ENCODE measurements around the gene HMGXB4. TPM values are rescaled to one million over a fixed set of nuclear protein-coding genes. Genes with fewer than 3 reads are reported as not detected.
A peak's percentile ranks its signal among the peaks of the same experiment; 100 is the strongest.

The HMGXB4 gene
- polyA plus RNA-seq, 1 donor (not counting 4 experiments of a cell fraction or from before 2014, with no cell fraction given) = 22.6 TPM

GRCh38 chr22:35335936-35336781 lies 78.9 kb downstream of the HMGXB4 start:
- dilution Hi-C loops (cut with MboI; ENCODE audit: extremely low pct_ligation_motif_present, low sequenced_read_pairs) = no loop called here
- no peak overlapping the region for H3K9ac ChIP-seq (ENCODE audit: control insufficient read depth, extremely low read depth, insufficient read depth, low read length)
- FAIRE-seq (no peak), DNase-seq (ENCODE audit: low read depth, low spot score) (no peak)
- no peak overlapping the region for H3K4me2 ChIP-seq (ENCODE audit: control insufficient read depth, extremely low read depth, insufficient read depth, low read depth, low read length)
- no peaks in the 10 kb centered on the region for H3K27me3 ChIP-seq (ENCODE audit: control insufficient read depth, extremely low read depth, insufficient read depth, low read length)
- H2AFZ ChIP-seq (ENCODE audit: control insufficient read depth, low read length) = no peak overlapping the region
- no peaks in the 10 kb centered on the region for H4K20me1 ChIP-seq (ENCODE audit: control insufficient read depth, extremely low read depth, insufficient read depth, low read length)
- no peaks in the 10 kb centered on the region for H3K9me3 ChIP-seq (ENCODE audit: control insufficient read depth, low read depth, low read length)
- H3K27ac ChIP-seq (ENCODE audit: control insufficient read depth, insufficient read depth, low read length) = no peak overlapping the region
- no peaks in the 10 kb centered on the region for H3K4me1 ChIP-seq (ENCODE audit: control insufficient read depth, extremely low read depth, insufficient read depth, low read length)
- peaks cover 5 to 17% of the 10 kb centered on the region in 2 experiments for H3K36me3 ChIP-seq (ENCODE audit: control insufficient read depth in 2 of 2, extremely low read depth in 1 of 2, insufficient read depth in 2 of 2, low read length in 2 of 2)
- H3K4me3 ChIP-seq (ENCODE audit: control insufficient read depth in 2 of 3, extremely low read depth in 1 of 3, insufficient read depth in 2 of 3, low read depth in 1 of 3, low read length in 3 of 3) = no peak overlapping the region
- no peaks in the 10 kb centered on the region for H3K9me1 ChIP-seq (ENCODE audit: control insufficient read depth, extremely low read depth, insufficient read depth, low read length)
- no peak for TF ChIP-seq EZH2 (IDR thresholded peaks at IDR 0.05; ENCODE audit: low read length)
- TF ChIP-seq, protein P1, sequence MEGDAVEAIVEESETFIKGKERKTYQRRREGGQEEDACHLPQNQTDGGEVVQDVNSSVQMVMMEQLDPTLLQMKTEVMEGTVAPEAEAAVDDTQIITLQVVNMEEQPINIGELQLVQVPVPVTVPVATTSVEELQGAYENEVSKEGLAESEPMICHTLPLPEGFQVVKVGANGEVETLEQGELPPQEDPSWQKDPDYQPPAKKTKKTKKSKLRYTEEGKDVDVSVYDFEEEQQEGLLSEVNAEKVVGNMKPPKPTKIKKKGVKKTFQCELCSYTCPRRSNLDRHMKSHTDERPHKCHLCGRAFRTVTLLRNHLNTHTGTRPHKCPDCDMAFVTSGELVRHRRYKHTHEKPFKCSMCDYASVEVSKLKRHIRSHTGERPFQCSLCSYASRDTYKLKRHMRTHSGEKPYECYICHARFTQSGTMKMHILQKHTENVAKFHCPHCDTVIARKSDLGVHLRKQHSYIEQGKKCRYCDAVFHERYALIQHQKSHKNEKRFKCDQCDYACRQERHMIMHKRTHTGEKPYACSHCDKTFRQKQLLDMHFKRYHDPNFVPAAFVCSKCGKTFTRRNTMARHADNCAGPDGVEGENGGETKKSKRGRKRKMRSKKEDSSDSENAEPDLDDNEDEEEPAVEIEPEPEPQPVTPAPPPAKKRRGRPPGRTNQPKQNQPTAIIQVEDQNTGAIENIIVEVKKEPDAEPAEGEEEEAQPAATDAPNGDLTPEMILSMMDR (optimal IDR thresholded peaks at IDR 0.05 in 1 of 3, IDR thresholded peaks at IDR 0.05 in 1 of 3, conservative IDR thresholded peaks at IDR 0.05 in 1 of 3; ENCODE audit: extremely low read depth in 1 of 3, insufficient read depth in 2 of 3, low read length in 3 of 3) = no peak
- H3K79me2 ChIP-seq (ENCODE audit: control insufficient read depth, insufficient read depth, low read length) = no peaks in the 10 kb centered on the region

DNA sequence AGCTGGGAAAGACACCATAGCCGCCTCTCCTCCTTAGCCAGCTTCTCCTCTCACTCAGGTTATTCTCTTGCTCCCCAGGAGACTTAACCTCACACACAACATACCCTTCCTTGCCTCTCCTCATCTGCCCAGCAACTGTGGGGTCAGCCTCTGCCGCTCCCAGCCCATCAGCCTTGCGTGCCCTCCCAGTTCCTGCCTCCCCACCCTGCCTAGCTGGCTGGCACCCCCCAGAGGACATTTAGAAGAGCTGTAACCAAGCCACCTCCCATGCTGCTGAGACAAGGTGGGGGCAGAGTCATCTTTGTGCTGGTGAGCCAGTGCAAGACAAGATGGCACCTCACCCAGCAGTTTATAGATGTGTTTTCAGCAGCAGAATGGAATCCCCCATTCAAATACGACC lies 80.6 kb downstream of the HMGXB4 start:
- H3K9ac ChIP-seq (ENCODE audit: control insufficient read depth, extremely low read depth, insufficient read depth, low read length) = no peak overlapping the region
- no peaks in the 10 kb centered on the region for H3K79me2 ChIP-seq (ENCODE audit: control insufficient read depth, insufficient read depth, low read length)
- DNase-seq (ENCODE audit: low read depth, low spot score) (no peak), FAIRE-seq (no peak)
- dilution Hi-C loops (cut with MboI; ENCODE audit: extremely low pct_ligation_motif_present, low sequenced_read_pairs) = no loop called here
- no peak overlapping the region for H3K27ac ChIP-seq (ENCODE audit: control insufficient read depth, insufficient read depth, low read length)
- no peak overlapping the region for H3K4me3 ChIP-seq (ENCODE audit: control insufficient read depth in 2 of 3, extremely low read depth in 1 of 3, insufficient read depth in 2 of 3, low read depth in 1 of 3, low read length in 3 of 3)
- H3K27me3 ChIP-seq (ENCODE audit: control insufficient read depth, extremely low read depth, insufficient read depth, low read length) = no peaks in the 10 kb centered on the region
- H3K4me1 ChIP-seq (ENCODE audit: control insufficient read depth, extremely low read depth, insufficient read depth, low read length) = peaks cover 4% of the 10 kb centered on the region
- TF ChIP-seq, protein P1 (optimal IDR thresholded peaks at IDR 0.05 in 1 of 3, IDR thresholded peaks at IDR 0.05 in 1 of 3, conservative IDR thresholded peaks at IDR 0.05 in 1 of 3; ENCODE audit: extremely low read depth in 1 of 3, insufficient read depth in 2 of 3, low read length in 3 of 3) = peak in 1 of 3 experiments; percentile 36
- no peak for TF ChIP-seq EZH2 (IDR thresholded peaks at IDR 0.05; ENCODE audit: low read length)
- H3K9me3 ChIP-seq (ENCODE audit: control insufficient read depth, low read depth, low read length) = no peaks in the 10 kb centered on the region
- H3K9me1 ChIP-seq (ENCODE audit: control insufficient read depth, extremely low read depth, insufficient read depth, low read length) = no peaks in the 10 kb centered on the region
- H4K20me1 ChIP-seq (ENCODE audit: control insufficient read depth, extremely low read depth, insufficient read depth, low read length) = no peaks in the 10 kb centered on the region
- H3K36me3 ChIP-seq (ENCODE audit: control insufficient read depth in 2 of 2, extremely low read depth in 1 of 2, insufficient read depth in 2 of 2, low read length in 2 of 2) = peaks cover 5 to 17% of the 10 kb centered on the region in 2 experiments
- no peak overlapping the region for H2AFZ ChIP-seq (ENCODE audit: control insufficient read depth, low read length)
- H3K4me2 ChIP-seq (ENCODE audit: control insufficient read depth, extremely low read depth, insufficient read depth, low read depth, low read length) = no peak overlapping the region
